ENCODE results near the gene LDB2.
"Not testable (repeated sequence)": the region's sequence is repeated elsewhere in the genome, so short reads cannot be mapped to it uniquely, and the experiment has no call there.

Gene LDB2

DNA sequence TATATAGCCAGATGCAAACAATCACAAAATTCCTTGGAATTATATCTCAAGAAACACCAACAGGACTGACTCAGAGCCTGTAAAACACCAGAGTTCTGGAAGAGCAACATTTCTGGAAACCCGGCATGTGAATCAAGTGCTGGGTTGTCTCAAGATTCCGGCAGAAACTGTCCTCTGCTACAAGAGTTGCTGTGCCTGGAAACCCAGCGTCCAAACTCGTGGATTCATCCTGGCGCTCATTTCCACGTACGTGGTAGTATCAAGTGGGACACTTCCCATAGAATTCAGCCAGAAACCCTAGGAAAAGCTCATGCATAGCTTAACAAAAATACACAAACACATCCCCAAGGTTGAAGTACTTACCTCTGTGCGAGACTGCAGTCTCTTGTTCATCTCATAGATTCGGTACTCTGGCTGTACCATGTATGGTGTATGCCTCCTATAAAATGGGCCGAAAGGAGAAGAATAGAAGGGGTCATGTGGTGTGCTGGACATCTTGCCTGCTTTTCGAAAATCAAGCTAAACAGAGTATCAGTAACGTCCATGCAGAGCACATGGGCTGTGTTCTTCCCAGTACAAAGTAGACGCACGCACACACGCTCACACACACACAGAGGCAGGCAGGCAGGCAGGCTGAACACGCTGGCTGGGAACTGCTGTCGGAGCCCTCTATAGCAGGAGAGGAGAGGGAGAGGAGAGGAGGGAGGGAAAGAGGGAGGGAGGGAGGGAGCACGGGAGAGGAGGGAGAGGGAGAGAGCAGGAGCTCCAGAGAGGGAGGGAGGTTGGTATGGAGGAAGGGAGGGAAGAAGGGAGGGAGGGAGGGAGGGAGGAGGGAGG is at the start of gene LDB2:
Gene LDB2, minus strand, starts transcription at position 655 of the 837 bp plus-strand sequence.
- no peak for FAIRE-seq

DNA sequence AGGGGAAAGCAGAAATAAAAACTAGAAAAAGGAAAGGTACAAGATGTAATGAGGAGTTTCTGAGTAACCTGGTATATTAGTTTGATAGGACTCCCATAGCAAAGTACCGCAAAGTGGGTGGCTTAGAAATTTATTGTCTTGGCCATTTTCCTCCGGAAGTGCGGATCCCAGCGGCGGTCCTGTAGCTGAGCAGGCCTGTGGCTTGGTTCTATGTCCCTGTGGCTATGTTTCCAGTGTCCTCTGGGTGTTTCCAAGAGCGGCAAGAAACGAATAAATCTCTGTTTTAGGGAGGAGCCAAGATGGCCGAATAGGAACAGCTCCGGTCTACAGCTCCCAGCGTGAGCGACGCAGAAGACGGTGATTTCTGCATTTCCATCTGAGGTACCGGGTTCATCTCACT is 44.0 kb upstream of the LDB2 start:
- no peak for FAIRE-seq

DNA sequence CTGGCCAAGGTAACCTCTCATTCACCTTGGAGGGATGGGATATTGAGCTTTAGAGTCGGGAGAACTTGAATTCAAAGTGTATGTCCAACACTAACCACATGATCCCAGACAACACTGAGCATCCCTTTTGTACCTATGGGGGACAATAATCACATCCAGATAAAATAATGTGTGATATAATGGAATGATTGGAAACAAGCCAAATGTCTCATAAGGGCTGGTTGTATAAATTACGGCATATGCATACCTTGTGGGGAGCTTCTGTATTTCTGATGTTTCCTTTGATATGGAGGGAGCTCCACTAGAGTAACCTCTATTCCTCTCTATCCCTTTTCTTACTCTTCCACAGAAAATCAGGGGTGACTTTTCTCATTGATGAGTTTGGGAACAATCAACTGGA is 40.7 kb upstream of the LDB2 start:
- no peak for FAIRE-seq

DNA sequence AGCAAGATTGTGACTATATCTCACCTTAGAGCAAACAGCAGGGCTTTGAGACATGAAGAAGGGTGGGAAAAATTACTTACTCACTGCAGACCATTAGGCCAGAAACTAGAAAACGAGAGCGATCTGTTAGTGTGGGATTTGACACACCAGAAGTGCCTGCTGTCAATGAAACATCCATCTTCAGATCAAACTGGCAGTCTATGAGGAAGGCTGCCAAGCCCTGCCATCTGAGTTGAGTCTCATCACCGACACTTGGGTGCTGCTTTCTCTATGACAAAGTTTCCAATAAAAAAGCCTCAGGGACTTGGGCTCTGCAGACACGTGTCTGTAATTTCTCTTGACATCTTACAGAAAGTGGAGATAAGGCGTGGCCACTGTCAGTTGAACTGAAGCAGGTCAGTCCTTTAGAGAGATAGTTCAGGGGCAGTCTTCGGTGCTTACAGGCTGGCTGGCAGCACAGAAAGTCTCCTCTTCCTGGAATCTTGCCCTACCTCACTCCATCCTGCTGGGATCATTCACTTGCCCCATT is 40.1 kb upstream of the LDB2 start:
- FAIRE-seq = no peak

DNA sequence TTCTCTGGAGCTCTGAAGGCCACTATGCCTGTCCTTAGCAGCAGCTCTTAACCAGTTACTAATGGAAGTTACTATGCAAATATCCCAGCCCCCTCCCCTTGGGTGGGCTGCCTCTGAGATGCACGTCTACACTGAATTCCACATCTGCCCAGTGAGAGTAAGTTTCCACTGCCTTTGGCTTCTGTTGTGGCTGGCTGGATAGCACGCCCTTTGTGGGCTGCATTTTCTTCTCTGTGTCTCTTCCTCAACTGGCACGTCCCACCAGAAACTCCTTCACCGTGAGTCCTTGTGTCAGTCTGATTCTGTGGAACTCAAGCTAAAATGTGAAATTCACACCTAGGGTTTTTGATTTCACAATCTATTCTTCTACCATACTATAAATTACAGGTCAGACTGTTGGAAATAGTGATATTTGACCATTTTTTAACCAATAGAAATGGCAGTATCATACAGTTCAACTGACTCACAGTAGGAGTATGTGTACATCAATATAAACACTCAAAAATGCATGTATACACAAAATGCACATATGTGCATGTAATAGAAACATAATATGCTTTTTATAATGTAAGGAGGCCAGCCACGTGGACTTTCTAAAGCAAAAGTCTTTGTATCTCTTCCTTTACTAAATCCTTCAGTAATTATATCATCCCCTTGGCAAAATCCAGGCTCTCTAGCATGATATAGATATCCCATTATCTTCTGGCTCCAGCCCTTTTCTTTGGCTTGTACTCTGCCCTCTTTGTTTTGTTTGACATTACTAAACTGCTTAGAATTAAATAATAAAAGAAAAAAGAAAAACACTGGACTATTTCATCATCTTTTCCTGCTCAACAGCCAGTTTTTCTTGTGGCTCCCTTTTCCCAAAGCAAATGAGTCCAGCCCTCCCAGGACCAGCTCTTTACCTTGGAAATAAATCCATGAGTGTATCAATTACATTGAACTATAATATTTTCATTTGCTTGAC is 33.2 kb upstream of the LDB2 start:
- FAIRE-seq = no peak

DNA sequence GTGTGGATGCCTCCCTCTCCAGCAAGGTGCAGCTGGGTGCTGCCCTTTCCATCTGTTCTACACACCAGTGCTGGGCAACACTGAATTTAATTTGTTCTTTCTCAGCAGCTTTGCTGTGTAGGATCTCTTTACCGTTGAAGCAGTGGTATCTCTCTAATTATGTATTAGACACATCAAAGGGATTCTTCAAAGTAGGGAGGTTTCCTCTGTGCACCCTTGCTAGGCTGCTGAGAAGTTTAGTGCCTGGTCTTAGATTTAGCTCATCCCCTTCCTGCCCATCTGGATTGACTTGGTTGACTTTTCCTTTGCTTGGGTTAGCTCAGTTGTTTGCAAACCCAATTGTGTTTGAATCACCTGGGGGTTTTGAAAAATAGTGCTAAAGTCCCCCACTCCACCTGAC is 27.8 kb upstream of the LDB2 start:
- no peak for FAIRE-seq

DNA sequence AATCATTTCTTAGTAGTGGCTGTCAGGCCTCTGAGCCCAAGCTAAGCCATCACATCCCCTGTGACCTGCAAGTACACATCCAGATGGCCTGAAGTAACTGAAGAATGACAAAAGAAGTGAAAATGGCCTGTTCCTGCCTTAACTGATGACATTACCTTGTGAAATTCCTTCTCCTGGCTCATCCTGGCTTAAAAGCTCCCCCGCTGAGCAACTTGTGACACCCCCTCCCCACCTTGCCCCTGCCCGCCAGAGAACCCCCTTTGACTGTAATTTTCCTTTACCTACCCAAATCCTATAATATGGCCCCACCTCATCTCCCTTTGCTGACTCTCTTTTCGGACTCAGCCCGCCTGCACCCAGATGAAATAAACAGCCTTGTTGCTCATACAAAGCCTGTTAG is 20.3 kb upstream of the LDB2 start:
- FAIRE-seq = not testable (repeated sequence)

DNA sequence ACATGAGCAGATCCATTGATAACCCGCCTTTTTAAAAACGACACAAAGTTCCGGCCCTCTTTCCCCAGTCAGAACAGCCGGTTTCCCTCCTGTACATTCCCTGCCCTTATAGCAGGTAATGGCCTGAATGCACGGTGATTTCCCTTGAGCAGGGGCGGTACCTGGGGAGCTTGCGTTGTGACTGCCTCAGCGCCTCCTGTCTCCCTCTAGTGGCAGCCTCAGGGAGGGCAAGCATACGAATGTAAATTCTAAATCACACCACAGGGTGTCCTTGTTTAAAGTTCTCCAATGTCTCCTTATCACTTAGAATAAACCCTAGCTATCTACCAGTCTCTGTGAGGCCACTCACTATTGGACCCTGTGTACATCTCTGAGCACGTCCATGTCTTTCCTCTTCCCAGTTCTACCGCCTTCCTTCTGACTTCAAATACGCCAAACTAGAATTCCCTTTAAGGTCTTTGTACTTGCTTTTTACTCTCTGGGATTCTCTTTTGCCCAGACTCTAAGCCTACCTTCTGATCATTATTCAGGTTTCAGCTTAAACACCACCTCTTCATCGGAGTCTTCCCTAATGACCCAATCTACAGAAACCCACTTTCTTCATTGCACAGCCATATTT is 18.4 kb upstream of the LDB2 start:
- no peak for FAIRE-seq

DNA sequence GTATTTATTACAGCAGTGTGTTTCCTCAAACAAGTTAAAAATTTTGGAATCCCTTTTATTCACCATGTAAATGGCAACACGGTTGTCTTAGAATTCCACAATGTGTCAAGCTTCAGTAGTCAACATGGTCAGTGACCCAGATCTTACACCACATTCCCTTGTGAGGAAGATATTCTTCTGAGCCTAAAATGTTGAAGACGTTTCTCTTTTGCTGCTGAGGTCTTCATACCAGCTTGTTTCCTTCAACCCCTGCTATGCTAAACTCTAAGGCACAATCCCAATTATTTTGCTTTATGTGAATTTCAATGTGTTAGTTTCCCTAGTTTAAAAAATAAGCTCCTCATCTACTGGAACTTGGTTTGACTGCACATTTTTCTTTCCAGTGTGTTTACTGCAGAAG is 17.6 kb upstream of the LDB2 start:
- FAIRE-seq = no peak

DNA sequence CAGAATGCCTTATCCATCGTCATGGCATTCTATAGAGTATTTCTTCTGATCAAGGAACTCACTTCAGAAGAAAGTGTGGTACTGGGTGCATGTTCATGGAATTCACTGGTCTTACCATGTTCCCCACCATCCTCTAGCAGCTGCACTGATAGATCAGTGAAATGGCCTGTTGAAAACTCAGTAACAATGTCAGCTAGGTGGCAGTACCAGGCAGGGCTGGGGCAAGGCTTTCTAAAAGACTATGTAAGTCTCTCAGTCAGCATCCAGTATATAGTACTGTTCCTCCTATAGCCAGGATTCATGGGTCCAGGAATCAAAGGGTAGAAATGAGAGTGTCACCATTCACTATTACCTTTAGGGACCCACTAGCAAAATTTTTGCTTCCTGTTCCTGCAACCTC is 15.8 kb upstream of the LDB2 start:
- FAIRE-seq = no peak

DNA sequence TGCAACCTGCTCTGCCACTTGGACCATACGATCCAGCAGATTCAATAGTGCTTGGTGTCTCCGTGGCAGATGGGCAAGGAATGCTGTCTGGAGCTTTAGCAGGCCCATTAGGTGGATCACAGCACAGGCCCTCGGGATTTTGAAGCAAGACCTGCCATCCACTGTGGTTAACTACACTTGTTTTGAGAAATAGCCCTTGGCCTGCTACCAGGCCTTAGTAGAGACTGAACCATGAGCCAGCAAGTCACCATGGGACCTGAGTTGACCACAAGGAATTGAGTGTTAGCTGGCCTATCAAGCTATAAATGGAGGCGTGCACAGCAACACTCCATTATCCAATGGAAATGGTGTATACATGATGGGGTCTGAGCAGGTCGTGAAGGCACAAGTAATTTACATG is 14.5 kb upstream of the LDB2 start:
- no peak for FAIRE-seq

DNA sequence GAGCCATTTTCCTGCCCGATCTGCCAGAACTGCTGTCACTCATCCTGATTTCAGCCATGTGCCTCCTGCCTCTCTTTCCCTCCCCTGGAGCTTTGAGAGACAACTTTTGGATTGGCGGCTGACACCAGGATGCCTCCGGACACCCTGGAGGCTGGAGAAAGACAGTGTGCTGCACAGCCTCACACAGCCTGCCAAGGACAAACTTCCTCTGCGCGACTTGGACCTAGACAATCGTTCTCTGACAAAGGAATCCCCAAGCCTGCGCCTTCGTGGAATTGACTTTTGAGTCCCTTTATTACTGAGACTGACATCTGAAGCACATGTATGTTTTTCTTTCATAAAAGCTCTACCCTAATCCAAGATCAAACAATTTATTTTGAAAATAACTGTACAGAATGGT is 10.8 kb upstream of the LDB2 start:
- FAIRE-seq = no peak

DNA sequence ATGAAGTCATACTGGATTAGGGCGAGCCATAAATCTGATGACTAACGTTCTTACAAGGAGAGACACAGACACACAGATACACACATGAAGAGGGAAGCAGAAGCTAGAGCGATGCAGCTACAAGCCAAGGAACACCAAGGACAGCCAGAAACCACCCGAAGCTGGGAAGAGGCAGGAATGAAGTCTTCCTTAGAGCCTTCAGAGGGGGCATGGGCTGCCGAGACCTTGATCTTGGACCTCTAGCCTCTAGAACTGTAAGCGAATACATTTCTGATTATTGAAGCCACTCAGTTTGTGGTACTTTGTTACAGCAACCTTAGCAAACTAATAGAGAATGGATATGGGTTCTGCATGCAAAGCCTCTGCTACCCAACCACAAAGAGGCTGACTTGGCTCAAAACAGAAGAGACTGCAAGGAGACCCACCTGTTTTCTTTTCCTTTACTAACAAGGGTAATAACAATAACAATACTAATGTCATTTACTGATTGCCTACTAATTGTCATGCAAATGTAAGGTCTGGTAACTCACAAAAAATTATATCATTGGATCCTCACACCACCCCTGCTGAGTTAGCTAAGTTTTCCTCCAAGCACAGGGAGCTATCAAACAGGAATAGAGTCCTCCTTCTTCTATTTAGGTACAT is 10.1 kb upstream of the LDB2 start:
- FAIRE-seq = no peak

DNA sequence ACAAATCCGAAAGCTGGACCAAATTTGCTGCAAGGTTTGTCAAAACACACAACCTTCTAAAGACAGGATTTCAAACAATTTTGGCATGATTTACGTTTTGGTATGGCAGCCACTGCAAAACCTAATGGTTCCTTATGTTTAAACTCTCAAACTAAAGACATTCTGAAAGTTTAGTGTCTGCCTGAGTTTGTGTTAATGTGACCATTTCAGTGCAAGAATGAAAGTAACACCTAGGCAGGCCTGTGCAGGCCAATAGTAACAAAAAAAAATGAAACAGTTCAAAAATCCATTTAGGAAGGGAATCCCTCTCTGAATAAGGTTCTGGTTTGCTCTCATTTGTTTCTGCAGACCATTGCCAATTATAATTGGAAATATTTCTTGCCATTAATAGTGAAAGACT is 1.9 kb upstream of the LDB2 start:
- FAIRE-seq = no peak

DNA sequence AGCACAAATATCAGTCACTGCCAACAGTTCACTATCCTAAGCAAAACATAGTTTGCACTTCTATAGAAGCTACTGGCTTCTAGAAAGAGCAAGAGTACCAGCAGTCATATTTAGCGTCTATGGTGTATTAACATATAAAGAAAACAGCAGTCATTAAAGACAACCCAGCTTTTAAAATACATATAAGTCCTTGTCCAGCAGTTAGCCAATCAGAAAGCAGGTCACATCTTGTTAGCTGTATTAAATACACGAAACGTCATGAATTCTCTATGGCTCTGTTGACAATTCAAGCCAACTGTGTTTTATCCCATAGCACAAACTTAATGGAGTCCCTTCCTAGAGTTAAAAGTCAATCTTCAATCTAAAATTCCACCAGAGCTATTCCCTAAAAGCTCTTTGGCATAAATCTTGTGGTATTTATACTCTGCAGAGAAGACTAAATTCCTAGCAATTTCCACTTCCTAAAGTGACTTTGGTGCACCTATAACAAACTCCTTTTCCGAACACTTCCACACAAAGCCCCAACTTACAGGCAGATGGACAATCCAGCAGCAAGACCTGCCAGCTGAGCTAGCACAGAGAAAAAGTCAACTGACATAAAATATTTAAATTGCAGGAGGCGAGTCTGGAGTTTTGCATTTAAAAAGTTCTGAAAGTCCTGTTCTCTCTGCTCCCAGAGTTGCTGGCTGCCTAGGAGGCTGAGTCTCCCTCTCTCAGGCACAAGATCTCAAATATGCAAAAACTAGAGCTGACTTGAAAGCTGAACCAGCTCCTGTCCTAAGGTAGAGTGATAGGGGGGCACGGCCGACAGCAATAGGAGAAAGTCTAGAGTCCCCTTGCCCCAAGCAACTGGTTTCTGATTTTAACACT is 1.3 kb downstream of the LDB2 start:
- no peak for FAIRE-seq

DNA sequence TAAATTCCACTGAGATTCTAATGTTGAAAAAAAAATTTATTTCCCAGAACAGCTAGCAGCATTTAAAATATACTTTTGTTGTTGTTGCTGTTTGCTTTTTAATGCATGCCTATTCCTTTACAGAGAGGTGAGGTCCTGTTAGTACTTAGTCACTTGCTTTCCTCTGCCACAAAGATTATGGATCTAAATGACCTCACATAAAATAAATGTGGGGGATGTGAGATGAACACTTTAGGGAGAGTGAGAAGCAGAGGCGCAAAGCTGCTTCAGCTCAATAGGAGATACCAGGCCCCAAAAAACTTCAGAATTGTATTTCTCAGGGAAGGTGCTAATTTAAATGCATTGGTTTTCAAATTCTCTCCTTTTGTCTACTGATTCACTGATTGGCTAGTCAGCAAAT is 4.0 kb downstream of the LDB2 start:
- no peak for FAIRE-seq

DNA sequence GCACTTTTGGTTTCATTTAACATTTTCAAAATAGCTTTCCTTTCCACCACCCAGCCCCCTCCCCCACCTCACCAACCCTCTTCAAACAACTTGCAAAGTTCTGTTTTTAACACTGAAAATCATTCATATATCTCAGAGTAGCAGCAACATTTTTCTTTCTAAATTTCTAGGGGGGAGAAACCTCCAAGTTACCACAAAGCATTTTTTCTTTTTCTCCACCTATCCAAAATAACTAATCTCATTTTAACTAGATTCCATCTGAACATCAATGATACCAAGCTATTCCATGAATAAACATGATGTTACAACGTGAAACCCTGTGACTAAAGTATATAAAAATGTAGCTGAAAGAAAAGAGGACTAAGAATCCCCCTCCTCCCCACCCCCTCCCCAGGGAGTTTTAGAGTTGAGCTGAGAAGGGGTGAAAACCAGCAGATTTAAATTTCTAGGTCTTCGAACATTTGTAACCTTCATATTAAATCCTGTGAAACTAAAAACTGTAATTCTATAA is 5.2 kb downstream of the LDB2 start:
- no peak for FAIRE-seq

DNA sequence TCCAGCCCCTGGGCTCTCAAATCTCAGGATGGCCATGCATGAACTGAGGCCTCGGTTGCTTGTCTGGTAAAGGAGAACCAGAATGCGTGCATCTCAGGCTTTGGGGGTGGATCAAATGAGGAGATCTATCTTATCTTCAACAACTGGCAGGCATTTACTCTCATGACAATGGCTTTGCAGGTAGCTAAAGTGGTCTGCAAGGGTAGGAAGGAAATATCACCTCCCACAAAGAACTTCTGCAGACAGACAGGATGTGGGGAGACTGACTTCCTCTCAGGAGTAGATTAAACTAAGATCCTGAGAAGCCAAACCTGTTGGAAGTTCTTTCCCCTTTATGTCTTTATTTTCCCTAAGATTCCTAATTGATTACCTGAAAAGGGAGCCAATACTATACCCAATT is 7.8 kb downstream of the LDB2 start:
- no peak for FAIRE-seq

DNA sequence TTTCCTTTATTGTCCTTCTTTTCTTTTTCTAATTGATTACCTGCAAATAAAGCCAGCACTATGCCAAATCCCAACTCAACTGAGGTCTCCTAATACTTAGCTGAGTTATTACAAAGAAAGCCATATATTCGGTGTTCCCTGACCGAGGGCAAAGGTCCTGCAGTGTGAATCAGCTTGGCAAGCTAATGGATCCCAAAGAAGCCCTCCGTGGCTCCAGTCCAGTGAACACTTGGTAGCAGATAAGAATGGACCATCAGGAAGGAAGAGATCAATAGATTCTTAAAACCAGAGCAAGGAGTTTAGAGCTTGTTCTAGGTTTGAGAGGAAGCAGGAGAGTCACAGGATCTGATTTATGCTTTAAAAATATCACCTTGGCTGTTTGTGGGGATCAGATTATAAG is 8.5 kb downstream of the LDB2 start:
- no peak for FAIRE-seq

DNA sequence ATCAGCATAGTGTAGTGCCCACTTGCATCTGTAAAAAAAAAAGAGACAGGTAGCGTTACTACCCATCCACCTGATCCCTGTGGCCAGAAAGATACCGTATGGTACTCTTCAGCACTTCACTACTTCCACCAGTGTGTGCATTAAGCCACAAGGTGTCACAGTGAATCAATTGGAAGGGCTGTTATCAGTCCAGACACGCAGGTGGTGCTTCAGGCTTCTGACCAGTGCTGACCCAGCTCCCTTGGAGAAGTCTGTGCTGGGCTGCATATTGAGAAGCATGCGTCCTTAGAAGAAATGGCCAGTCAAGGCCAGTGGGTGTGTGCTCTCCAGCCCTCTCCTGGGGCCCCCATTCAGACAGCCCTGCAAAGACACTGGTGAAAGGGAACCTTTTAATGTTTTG is 10.6 kb downstream of the LDB2 start:
- no peak for FAIRE-seq

DNA sequence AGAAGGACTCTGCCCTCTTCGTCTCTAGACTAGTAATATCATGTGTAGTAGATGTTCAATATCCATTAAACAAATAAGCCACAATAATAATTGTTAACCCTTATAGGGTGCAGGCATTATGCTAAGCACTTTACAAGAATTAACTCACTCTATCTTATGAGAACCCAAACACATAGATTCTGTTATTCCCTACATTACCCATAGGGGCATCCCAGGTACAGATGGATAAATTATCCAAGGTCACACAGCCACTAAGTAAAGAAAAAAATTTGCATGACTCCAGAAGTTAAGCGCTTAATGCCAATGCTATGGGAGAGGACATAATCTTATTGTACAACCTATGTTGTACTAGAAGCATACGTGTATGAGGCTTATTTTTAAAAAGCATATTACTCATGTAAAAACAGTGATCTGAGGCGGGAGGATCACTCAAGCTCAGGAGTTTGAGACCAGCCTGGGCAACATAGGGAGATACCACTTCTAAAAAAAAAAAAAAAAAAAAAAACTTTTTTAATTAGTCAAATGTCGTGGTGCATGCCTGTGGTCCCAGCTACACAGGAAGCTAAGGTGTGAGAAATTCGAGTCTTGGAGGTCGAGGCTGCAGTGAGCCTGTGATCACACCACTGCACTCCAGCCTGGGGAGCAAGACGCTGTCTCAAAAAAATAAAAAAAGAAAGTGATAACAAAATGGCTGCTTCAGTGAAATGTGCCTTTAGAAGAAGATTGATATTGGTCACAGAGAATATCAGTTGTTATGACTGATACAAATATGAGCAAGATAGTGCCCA is 13.6 kb downstream of the LDB2 start:
- no peak for FAIRE-seq
